Epithelial cell of prostate (primary cell): ENCODE results near the gene ABCB8.
"Not testable (repeated sequence)": the region's sequence is repeated elsewhere in the genome, so short reads cannot be mapped to it uniquely, and the experiment has no call there.

Experiments used
- DNase-seq: peaks from one replicate; pipeline ENCODE4 v3.0.0-alpha.2; 2011; ENCODE audit warnings: low read depth, low spot score
- H3K27ac ChIP-seq: fragments of 450-650 bp; 2 replicates; pipeline ENCODE4 v1.5.1; 2017; ENCODE audit warnings: mild to moderate bottlenecking

ABCB8 gene

GRCh38 chr7:151012911-151013347, 15.3 kb upstream of the ABCB8 start:
- DNase-seq: no peak
- H3K27ac ChIP-seq: no peak overlapping the region

GRCh38 chr7:151013356-151013732, 14.9 kb upstream of the ABCB8 start:
- no peak overlapping the region for H3K27ac ChIP-seq
- DNase-seq: no peak

GRCh38 chr7:151013733-151014497, 14.3 kb upstream of the ABCB8 start:
- DNase-seq: no peak
- H3K27ac ChIP-seq: no peak overlapping the region

GRCh38 chr7:151014950-151015349, 13.3 kb upstream of the ABCB8 start:
- no peak overlapping the region for H3K27ac ChIP-seq
- no peak for DNase-seq

DNA sequence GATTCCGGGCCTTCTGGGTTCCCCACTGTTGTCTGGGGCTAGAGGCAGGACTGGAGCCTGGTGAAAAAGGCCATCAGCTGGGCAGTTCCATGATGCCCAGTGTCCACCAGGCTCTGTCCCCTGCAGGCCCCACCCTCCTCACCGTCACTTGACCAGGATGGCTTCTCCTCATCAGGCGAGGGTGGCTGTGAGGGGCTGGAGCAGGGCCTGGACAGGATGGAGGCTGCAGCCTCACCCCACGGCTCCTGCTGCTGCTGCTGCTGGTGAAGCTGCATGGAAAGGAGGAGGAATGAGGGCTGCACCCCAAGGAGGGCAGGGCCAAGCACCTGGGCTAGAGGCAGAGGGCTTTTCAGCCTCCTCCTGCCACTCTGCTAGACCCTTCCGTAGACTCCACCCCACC, 12.3 kb upstream of the ABCB8 start:
- DNase-seq: no peak
- no peak overlapping the region for H3K27ac ChIP-seq

- no peak overlapping the region for H3K27ac ChIP-seq
These were observed 11.7 kb upstream of the ABCB8 start for GRCh38 chr7:151016505-151016904.

GRCh38 chr7:151016942-151017341, 11.3 kb upstream of the ABCB8 start:
- H3K27ac ChIP-seq: no peak overlapping the region
- no peak for DNase-seq

More at GRCh38 chr7:151016505-151016904, 11.7 kb upstream of the ABCB8 start:
- DNase-seq: no peak

- no peak overlapping the region for H3K27ac ChIP-seq
- DNase-seq: no peak
These were observed 10.8 kb upstream of the ABCB8 start for GRCh38 chr7:151017370-151017952.

DNA sequence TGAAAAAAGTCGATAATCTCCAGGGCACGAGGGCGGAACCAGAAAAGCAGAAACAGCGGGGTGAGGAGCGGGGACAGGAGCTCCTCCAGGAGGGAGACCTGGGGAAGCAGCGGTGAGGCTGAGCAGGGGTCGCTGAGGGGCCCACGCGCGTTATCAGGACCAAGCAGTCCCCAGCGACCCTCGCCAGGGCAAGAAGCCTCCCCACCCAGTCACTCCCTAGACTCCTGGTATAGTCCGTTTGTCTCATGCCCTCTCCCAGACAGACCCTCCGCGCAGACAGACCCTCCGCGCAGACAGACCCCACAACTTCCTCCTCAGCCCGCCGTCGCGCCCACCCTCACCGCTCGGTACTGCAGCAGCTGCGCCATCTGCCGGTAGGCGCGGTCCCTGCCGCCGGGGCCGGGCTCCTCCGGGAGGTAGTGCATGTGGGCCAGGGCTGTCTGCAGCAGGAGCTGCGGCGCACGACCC, 10.3 kb upstream of the ABCB8 start:
- no peak overlapping the region for H3K27ac ChIP-seq
- DNase-seq: no peak

DNA sequence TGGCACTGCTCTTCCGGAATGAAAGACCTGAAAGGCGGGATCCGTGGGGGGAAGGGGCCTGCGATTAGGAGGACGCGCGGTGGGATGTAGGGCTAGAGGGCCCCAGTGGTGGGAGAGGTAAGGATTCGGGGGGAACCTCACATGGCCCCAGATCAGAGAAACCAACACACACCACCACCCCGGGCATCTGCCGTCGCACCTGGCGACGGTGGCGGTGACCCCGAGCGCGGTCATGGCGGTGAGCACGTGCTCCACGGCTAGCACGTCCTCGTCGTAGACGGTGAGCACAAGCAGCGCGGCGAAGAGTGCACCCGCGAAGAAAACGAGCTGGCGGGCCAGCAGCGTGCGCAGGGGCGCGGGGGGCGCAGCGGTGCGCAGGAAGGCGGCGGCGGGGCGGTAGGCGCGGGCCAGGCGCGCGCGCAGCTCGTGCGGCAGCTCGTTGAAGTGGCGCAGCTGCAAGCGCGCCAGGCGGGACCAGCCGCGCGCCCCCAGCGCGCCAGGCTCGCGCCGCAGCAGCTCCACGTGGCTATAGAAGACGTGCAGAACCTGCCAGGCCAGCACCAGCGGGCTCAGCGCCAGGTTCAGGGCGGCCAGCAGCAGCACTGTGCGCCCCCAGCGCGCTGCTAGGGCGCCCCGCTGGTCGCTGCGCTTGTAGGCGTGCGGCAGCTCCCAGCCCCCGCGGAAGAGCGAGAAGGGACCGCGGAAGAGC, 9.7 kb upstream of the ABCB8 start:
- DNase-seq: no peak
- H3K27ac ChIP-seq: no peak overlapping the region

DNA sequence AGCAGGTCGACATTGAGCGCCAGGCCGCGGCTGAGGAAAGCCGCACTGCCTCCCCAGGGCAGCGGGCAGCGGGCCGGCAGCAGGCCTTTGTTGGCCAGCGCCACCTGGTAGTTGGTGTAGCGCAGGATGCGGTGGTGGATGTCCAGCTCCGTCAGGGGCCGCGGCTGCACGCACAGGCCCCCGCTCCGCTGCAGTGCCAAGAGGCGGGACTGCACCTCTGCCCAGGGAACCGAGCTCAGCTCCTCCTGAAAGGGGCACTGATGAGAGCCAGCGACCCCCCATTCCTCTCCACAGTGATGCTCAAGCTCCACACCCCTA, 9.2 kb upstream of the ABCB8 start:
- H3K27ac ChIP-seq: no peak overlapping the region
- no peak for DNase-seq

DNA sequence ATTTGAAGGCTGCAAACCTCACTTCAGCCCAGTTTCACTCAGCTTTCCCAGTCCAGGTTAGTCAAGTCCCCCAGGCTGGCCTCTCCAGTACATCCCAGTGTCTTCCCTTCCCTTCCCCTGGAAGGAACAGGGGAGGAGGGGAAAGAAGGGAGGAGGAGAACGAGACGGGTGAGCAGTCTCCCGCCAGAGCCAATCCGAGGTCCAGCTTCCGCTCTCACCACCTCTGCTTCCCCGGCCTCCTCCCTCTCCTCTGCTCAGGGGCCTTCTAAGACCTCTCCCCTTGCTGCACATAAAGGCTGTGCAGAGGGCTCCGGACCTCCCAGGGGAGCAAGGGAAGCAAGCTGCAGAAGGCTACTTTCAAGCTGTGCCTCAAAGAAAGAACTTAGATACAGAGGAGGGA, 8.0 kb upstream of the ABCB8 start:
- no peak overlapping the region for H3K27ac ChIP-seq
- DNase-seq: no peak

DNA sequence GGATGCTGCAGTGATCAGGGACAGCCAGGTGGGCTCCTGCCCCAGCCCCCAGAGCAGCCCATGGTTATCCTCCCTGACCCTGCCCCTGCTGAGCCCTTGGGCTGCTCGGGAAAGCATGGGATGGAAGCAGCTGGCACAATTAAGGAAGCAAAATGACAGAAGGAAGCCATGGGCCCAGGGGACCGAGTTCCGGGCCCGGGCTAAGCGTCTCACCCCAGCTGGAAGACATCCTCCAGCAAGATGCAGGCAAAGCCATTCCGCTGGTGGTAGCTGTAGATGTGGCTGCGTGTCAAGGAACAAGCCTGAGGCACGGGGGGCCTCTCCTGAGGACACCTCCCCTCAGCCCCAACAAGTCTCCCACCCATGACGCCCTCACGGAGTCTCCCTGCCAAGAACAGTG, 5.0 kb upstream of the ABCB8 start:
- no peak overlapping the region for H3K27ac ChIP-seq
- no peak for DNase-seq

DNA sequence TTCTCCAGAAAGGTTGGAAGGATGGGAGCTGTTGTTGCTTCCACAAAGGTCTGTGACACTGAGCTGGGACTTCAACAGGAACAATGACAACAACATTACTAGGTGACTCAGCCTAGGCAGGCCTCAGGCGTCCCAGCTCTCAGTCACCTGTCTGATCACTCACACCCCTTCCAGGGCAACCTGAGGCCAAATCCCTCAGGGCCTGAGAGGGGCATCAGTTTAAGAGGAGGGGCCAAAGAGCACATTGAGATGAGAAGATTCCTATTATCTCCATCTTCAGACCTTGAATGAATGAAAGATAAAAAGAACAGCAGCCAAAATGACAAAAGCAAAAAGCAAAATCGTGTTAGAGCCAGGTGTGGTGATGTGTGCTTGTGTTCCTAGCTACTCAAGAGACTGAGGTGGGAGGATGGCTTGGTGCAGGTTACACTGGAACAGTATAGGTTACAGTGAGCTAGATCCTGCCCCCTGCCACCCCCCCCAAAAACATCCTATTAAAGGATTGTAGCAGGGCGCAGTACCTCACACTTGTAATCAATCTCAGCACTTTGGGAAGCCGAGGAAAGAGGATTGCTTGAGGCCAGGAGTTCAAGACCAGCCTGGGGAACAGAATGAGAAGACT, 3.7 kb upstream of the ABCB8 start, which contains the start of gene ATG9B:
Gene ATG9B, minus strand, starts transcription at position 60 of the 622 bp plus-strand sequence. CDS start 71 bp downstream, outside the sequence.
- DNase-seq: no peak
- peak within 1 kb of the TSS; percentile 75 for H3K27ac ChIP-seq

- peak overlapping the region; percentile 75 for H3K27ac ChIP-seq
- DNase-seq: peak; percentile 69
These were observed 2.2 kb upstream of the ABCB8 start for GRCh38 chr7:151025924-151026671.

DNA sequence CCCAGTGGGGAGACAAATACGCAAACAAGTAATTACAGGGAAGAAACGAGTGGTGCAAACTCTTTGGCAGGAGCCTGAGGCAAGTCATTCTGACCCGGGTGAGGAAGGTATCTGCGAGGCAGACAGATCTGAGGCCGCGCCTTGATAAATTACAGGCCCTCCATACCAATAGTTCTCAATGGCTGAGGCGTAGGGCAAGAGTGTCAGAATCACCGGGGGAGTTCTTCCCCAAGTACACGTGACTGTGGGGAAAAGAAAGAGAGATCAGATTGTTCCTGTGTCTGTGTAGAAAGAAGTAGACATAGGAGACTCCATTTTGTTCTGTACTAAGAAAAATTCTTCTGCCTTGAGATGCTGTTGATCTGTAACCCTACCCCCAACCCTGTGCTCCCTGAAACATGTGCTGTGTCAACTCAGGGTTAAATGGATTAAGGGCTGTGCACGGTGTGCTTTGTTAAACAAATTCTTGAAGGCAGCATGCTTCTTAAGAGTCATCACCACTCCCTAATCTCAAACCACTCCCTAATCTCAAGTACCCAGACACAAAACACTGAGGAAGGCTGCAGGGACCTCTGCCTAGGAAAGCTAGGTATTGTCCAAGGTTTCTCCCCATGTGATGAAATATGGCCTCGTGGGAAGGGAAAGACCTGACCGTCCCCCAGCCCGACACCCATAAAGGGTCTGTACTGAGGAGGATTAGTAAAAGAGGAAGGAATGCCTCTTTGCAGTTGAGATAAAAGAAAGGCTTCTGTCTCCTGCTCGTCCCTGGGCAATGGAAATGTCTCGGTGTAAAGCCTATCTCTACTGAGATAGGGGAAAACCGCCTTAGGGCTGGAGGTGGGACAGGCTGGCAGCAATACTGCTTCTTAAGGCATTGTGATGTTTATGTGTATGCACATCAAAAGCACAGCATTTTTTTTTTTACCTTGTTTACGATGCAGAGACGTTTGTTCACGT, 1.2 kb upstream of the ABCB8 start:
- peak overlapping the region; percentile 75 for H3K27ac ChIP-seq

GRCh38 chr7:151027728-151028130, 521 bp upstream of the ABCB8 start:
- H3K27ac ChIP-seq: peak overlapping the region; percentile 75
- DNase-seq: not testable (repeated sequence)

More for the DNA sequence above, 1.2 kb upstream of the ABCB8 start:
- DNase-seq: not testable (repeated sequence)

- H3K27ac ChIP-seq: peak overlapping the region; percentile 75
- no peak for DNase-seq
These were observed 775 bp downstream of the ABCB8 start for GRCh38 chr7:151028948-151029501.

GRCh38 chr7:151031011-151031410, 2.8 kb downstream of the ABCB8 start:
- H3K27ac ChIP-seq: no peak overlapping the region
- no peak for DNase-seq
